Jurkat, Clone E6-1 (cell line): Measurements from ENCODE around the gene CFAP58.

Experiments used
- DNase-seq: peaks from one replicate; pipeline ENCODE4 v3.0.0-alpha.2; 2011; ENCODE audit warnings: low read depth, low spot score
- H3K4me3 ChIP-seq: 2 replicates; pipeline ENCODE4 v1.5.1; 2011; ENCODE audit warnings: mild to moderate bottlenecking, low read length, control low read depth, moderate library complexity

The CFAP58 gene

GRCh38 chr10:104498347-104499081 is 144.9 kb downstream of the CFAP58 start:
- no peak overlapping the region for H3K4me3 ChIP-seq

GRCh38 chr10:104501449-104501848 is 147.8 kb downstream of the CFAP58 start:
- DNase-seq, result no peak
- H3K4me3 ChIP-seq, result no peak overlapping the region

More at GRCh38 chr10:104498347-104499081, 144.9 kb downstream of the CFAP58 start:
- DNase-seq, result no peak

GRCh38 chr10:104501864-104502579 is 148.4 kb downstream of the CFAP58 start:
- H3K4me3 ChIP-seq, result no peak overlapping the region

GRCh38 chr10:104502907-104503306 is 149.3 kb downstream of the CFAP58 start:
- DNase-seq, result no peak
- H3K4me3 ChIP-seq, result no peak overlapping the region

More at GRCh38 chr10:104501864-104502579, 148.4 kb downstream of the CFAP58 start:
- DNase-seq, result no peak
